GOT3 (cell line): Measurements from ENCODE around the gene F7.
"Not testable (repeated sequence)": the region's sequence is repeated elsewhere in the genome, so short reads cannot be mapped to it uniquely, and the experiment has no call there.

Experiments
- DNase-seq: peaks from one replicate; lab custom pipeline; 2025; ENCODE audit warnings: mixed read lengths; lab: John Stamatoyannopoulos, UW

The F7 gene

DNA sequence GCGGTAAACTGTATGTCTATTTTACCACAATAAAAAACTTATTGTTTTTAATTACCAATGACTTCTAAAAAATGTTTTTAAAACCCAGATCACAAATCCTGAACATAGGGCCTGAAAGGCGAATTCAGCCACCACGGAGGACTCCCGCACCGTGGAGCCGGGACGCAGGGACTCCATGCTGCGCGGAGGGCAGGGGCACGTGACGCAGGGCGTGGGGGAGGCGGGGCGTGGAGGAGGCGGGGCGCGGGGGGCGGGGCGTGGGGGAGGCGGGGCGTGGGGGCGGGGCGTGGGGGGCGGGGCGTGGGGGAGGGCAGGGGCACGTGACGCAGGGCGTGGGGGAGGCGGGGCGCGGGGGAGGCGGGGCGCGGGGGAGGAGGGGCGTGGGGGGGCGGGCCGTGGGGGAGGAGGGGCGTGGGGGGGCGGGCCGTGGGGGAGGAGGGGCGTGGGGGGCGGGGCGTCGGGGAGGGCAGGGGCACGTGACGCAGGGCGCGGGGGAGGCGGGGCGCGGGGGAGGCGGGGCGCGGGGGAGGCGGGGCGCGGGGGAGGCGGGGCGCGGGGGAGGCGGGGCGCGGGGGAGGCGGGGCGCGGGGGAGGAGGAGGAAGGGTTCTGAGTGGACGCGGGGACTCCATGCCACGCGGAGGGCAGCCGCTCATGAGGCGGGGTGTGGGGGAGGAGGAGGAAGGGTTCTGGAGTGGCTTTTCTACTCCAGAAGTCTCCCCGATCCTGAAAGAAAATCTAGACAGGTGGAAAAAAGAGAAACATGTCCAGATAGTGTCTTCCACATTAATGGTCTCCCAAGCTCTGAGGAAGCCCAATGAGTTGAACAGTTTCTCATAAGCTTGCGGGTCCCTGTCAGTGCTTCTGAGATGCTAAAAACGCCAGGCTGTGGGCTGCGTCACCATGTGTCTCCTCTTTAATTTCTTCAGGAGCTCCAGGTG is 48.5 kb downstream of the F7 start:
- no peak for DNase-seq

GRCh38 chr13:113155201-113155600 is 49.6 kb downstream of the F7 start:
- DNase-seq = no peak

DNA sequence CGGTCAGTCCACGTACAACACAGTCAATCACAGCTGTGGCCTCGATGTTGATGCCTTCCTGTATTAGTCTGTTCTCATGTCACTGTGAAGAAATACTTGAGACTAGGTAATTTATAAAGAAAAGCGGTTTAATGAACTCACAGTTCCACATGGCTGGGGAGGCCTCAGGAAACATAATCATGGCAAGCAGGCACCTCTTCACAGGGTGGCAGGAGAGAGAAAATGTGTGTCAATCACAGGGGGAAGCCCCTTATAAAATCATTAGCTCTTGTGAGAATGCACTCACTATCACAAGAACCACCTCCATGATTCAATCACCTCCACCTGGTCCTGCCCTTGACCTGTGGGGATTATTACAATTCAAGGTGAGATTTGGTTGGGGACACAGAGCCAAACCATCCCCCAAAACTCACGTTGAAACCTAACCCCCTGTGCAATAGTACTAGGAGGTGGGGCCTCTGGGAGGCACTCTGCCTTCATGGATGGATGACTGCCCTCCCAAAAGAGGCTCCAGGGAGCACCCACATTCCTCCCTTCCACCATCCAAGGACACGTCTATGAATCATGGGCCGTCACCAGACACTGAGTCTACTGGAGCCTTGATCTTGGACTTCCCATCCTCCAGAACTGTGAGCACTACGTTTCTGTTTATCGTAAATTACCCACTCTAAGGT is 50.5 kb downstream of the F7 start:
- DNase-seq = no peak

DNA sequence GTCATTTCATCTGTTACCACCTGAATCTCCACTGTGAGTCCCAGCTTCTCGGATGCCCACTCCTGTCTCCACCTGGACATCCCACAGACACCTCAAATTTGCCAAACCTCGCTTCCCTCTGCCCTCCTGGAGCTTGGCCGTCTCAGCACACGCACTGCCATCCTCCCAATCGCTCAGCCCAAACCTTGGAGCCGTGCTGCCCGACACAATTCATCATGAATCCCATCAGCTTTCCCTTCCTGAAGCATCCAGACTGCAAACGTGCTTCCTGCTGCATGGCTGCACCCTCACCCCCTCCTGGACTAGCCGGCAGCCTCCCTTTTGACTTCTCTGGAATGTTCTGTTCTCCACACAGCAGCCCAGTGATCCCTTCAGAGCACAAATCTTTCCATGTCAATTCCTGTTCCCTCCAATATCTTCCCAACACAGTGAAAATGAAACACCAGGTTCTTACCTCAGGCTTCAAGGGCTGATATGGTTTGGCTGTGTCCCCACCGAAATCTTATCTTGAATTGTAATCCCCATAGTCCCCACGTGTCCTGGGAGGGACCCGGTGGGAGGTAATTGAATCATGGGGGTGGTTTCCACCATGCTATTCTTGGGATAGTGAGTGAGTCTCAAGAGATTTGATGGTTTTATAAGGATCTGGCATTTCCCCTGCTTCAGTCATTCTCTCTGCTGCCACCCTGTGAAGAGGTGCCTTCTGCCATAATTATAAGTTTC is 51.8 kb downstream of the F7 start:
- no peak for DNase-seq

GRCh38 chr13:113157929-113158747 is 52.5 kb downstream of the F7 start, which contains the start of gene PROZ:
TSS of gene PROZ (plus strand) at chr13:113158648. CDS start at chr13:113158661, 13 bp downstream.
- no peak for DNase-seq

DNA sequence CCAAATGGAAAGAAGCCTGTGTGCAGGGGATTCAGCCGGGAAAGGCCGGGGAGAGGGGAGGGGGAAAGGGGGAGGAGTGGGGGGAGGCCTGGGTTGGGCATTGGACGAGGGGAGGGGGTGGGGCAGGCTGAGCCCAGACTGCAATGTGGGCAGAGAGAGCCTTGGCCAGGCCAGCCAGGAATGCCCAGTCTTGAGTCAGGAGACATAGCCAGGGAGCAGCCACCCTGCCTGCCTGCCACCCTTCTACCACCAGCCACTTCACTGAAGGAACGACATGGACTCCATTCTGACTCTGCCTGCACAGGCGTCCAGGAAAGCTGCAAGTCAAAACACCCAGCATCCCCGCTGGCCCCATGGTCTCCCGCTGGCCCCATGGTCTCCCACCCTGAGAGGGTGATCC is 53.4 kb downstream of the F7 start:
- no peak for DNase-seq

GRCh38 chr13:113159701-113160100 is 54.1 kb downstream of the F7 start:
- no peak for DNase-seq

GRCh38 chr13:113160983-113161382 is 55.4 kb downstream of the F7 start:
- DNase-seq = no peak

- DNase-seq = no peak
These were observed 55.8 kb downstream of the F7 start for GRCh38 chr13:113161433-113161832.

- DNase-seq = not testable (repeated sequence)
These were observed 56.4 kb downstream of the F7 start for GRCh38 chr13:113161975-113162374.

- no peak for DNase-seq
These were observed 57.4 kb downstream of the F7 start for GRCh38 chr13:113162783-113163685.

- no peak for DNase-seq
These were observed 58.9 kb downstream of the F7 start for GRCh38 chr13:113164492-113164891.

DNA sequence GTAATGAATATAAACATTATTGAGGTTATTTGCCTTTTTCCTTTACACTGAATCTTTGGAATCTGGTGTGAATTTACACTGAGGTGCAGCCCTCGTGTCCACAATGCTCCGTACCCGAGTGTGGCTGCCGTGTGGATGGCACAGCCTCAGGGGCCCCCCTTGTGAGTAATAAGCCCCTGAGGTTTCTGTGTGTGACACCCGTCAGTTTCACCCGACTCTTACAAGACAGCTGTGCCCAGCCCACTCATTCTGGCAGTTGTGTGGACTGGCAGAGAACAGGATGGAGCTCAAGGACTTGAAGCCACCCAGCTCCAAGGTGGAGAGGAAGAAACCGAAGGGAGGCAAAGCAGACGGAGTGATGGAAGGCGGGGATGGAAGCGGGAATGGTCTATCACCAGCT is 60.7 kb downstream of the F7 start:
- DNase-seq = no peak

DNA sequence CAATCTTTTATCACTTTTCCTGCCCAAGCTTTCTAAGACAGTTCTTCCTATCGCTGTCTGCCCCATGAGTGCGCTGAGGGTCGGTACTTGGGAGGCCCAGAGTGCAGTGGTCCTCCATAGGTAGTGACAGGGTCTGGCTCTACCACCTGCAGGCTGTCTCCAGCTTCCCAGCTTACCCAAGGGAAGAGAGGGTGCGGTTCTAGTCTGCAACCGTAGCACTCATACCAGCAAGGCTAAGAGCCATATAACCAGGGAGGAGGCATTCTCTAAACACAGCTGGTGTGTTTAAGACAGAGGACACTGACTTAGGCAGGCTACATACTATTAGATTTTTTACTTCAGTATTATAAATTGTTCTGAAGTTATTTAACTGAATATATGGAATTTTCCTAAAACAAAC is 61.1 kb downstream of the F7 start:
- no peak for DNase-seq

DNA sequence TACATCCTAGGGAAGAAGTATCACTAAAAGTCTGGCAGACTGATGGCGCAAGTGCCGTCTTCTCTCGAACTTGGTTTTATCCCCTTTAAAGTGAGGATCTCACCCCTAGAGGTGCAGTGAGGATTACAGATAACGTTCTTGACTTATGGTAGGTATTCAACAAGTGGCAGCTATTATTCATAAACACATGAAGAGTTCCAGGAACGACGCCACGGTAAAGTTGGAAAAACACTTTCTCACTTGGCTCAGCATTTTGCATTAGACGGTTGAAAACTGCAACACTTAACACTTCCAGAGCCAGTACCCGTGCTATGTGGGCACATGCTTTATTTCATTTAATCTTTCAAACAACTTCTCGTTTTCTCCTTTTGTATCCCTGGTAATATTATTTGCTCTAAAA is 61.6 kb downstream of the F7 start:
- DNase-seq = no peak

DNA sequence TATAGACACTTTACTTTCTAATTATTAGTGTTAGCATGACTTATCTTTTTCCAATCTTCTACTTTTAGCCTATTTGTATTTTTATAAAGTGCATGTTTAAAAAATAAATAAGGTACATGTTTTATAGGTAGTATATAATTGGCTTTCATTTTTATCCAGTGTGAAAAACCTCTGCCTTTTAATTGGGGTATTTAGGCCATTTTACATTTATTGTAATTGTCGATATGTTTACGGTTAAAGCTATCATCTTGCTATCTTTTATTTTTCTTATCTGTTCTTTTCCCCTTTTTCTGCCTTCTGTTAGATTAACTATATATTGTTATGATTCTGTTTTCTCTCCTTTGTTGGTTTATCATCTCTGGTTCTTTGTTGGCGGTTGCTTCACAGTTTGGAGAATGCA is 62.0 kb downstream of the F7 start:
- DNase-seq = no peak

DNA sequence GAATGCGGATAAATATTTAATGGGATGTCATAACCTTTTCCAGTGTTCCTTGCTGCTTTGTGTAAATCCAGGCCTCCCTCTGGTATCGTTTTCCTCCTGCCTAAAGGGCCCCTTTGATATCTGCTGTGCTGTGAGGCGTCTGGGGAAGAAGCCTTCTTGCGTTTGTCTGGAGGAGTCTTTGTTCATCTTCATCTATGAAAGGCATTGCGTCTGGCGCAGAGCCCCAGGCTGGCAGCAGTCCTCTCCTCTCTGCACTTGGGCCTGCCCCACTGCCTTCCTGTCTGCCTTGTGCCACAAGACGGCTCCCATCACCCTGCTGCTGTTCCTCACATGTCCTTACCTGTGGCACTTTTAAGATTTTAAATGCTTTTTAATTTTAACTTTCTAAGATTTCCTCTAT is 62.6 kb downstream of the F7 start:
- DNase-seq = no peak

GRCh38 chr13:113169277-113170272 is 64.0 kb downstream of the F7 start:
- DNase-seq = no peak
